GM21390 (cell line): ENCODE results near the gene RAB39A.
A peak's percentile ranks its signal among the peaks of the same experiment; 100 is the strongest.

Experiments
- ATAC-seq: cut with Tn5 transposase; IDR thresholded peaks from one replicate; pipeline ENCODE4 v1.9.1; 2021; ENCODE audit not compliant: unreplicated experiment

The RAB39A gene

GRCh38 chr11:107961480-107961879 lies 33.2 kb downstream of the RAB39A start:
- ATAC-seq = no peak

GRCh38 chr11:107962181-107962580 lies 33.9 kb downstream of the RAB39A start:
- no peak for ATAC-seq

GRCh38 chr11:107963091-107963490 lies 34.8 kb downstream of the RAB39A start:
- ATAC-seq = no peak

- no peak for ATAC-seq
Observed at GRCh38 chr11:107969219-107969618, 41.0 kb downstream of the RAB39A start.

- ATAC-seq = no peak
Observed at GRCh38 chr11:107970049-107970448, 41.8 kb downstream of the RAB39A start.

- ATAC-seq = no peak
Observed at GRCh38 chr11:107973641-107974040, 45.4 kb downstream of the RAB39A start.

GRCh38 chr11:107988397-107989158 lies 60.3 kb downstream of the RAB39A start:
- ATAC-seq = no peak

GRCh38 chr11:107991868-107992414 lies 63.7 kb downstream of the RAB39A start:
- ATAC-seq = no peak

GRCh38 chr11:107996006-107996776 lies 67.9 kb downstream of the RAB39A start:
- ATAC-seq = no peak

- no peak for ATAC-seq
Observed at GRCh38 chr11:107998761-107999160, 70.5 kb downstream of the RAB39A start.

GRCh38 chr11:107999759-108000455 lies 71.7 kb downstream of the RAB39A start:
- ATAC-seq = peak; percentile 95

GRCh38 chr11:108002476-108002875 lies 74.2 kb downstream of the RAB39A start:
- no peak for ATAC-seq

- no peak for ATAC-seq
Observed at GRCh38 chr11:108003623-108004022, 75.4 kb downstream of the RAB39A start.

- no peak for ATAC-seq
Observed at GRCh38 chr11:108007819-108008218, 79.6 kb downstream of the RAB39A start.

GRCh38 chr11:108008656-108009496 lies 80.6 kb downstream of the RAB39A start, which contains the start of gene CUL5:
TSS of gene CUL5 (plus strand) at chr11:108008898. CDS start at chr11:108009349, 451 bp downstream.
- ATAC-seq = peak; percentile 88

- ATAC-seq = peak; percentile 11
Observed at GRCh38 chr11:108009497-108010370, 81.5 kb downstream of the RAB39A start.

- no peak for ATAC-seq
Observed at GRCh38 chr11:108012139-108012725, 84.0 kb downstream of the RAB39A start.
